Mesodermal cell (in vitro differentiated cells): ENCODE measurements around the gene CELA3B.
"Not testable (repeated sequence)": the region's sequence is repeated elsewhere in the genome, so short reads cannot be mapped to it uniquely, and the experiment has no call there.

ENCODE experiments used
- H3K27ac ChIP-seq: 2 replicates; pipeline ENCODE4 v1.7.0; 2013; ENCODE audit warnings: mild to moderate bottlenecking, low read depth, low read length, moderate library complexity; ENCODE audit not compliant: severe bottlenecking
- H3K36me3 ChIP-seq: 2 replicates; pipeline ENCODE4 v1.7.1; 2013; ENCODE audit warnings: mild to moderate bottlenecking, low read length, moderate library complexity; ENCODE audit not compliant: control insufficient read depth, insufficient read depth
- H3K4me1 ChIP-seq: one replicate; pipeline ENCODE4 v1.7.1; 2013; ENCODE audit warnings: mild to moderate bottlenecking, low read length; ENCODE audit not compliant: insufficient read depth, control insufficient read depth, poor library complexity, severe bottlenecking
- H3K4me3 ChIP-seq: 2 replicates; pipeline ENCODE4 v1.7.0; 2013; ENCODE audit warnings: low read length, control low read depth, mild to moderate bottlenecking; ENCODE audit not compliant: insufficient read depth, poor library complexity, severe bottlenecking; ENCODE audit errors: extremely low read depth
- H3K9me3 ChIP-seq: 2 replicates; pipeline ENCODE4 v1.7.1; 2013; ENCODE audit warnings: mild to moderate bottlenecking, low read length, moderate library complexity; ENCODE audit not compliant: control insufficient read depth
- WGBS, 2 experiments: methylation state at CpG; one replicate each; pipeline ENCODE4 v1.1.5; 2013; ENCODE audit warnings: missing lambda C conversion rate in 2 of 2; ENCODE audit not compliant: insufficient coverage in 2 of 2; 5-methylcytosine and 5-hydroxymethylcytosine counted together

Gene CELA3B

GRCh38 chr1:21980515-21981220, 3.8 kb downstream of the CELA3B start:
- H3K36me3 ChIP-seq, H3K9me3 ChIP-seq, H3K4me3 ChIP-seq, H3K27ac ChIP-seq, H3K4me1 ChIP-seq: not testable (repeated sequence)
- 76 to 81% methylated on average over 12 to 14 of the region's 21 CpGs for WGBS, 2 experiments

GRCh38 chr1:21981253-21981652, 4.4 kb downstream of the CELA3B start:
- H3K9me3 ChIP-seq, H3K27ac ChIP-seq, H3K4me1 ChIP-seq, H3K36me3 ChIP-seq, H3K4me3 ChIP-seq: not testable (repeated sequence)
- 93 to 100% methylated on average over 2 of the region's 4 CpGs for WGBS, 2 experiments

DNA sequence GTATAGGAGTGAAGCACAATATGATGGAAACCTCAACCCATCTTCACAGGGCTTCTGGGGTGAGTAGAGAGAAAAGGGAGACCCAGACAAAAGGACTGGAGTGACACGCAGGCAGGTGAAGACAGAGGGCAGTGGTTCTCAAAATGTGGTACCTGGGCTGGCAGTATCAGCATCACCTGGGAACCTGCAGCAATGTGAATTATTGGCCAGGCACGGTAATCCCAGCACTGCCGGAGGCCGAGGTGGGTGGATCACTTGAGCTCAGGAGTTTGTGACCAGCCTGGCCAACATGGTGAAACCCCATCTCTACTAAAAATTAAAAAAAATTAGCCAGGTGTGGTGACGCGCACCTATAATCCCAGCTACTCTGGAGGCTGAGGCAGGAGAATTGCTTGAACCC, 5.3 kb downstream of the CELA3B start:
- H3K4me1 ChIP-seq, H3K36me3 ChIP-seq, H3K9me3 ChIP-seq, H3K27ac ChIP-seq, H3K4me3 ChIP-seq: not testable (repeated sequence)
- WGBS, 2 experiments = 86 to 94% methylated on average over 5 to 6 of the region's 6 CpGs

GRCh38 chr1:21983539-21983938, 6.7 kb downstream of the CELA3B start:
- not testable (repeated sequence) for H3K36me3 ChIP-seq, H3K9me3 ChIP-seq, H3K4me3 ChIP-seq, H3K4me1 ChIP-seq, H3K27ac ChIP-seq
- WGBS, 2 experiments = no CpG with 5 or more reads among the region's 15 CpGs

DNA sequence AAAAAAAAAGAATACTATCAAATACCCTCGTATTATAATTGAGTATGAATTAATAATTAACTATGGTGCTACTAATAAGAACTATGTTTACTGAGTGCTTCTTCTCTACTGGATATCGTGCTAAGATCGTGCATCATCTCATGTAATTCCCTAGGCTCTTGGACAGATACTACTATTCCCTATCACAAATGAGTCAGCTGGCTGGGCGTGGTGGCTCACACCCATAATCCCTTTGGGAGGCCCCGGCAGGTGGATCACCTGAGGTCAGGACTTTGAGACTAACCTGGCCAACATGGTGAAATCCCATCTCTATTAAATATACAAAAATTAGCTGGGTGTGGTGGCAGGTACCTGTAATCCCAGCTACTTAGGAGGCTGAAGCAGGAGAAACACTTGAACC, 9.1 kb downstream of the CELA3B start:
- H3K4me3 ChIP-seq, H3K27ac ChIP-seq, H3K4me1 ChIP-seq, H3K36me3 ChIP-seq, H3K9me3 ChIP-seq: not testable (repeated sequence)
- WGBS, 2 experiments = 83% methylated on average over 1 of the region's 5 CpGs; no CpG with 5 or more reads in 1 of the 2 experiments

DNA sequence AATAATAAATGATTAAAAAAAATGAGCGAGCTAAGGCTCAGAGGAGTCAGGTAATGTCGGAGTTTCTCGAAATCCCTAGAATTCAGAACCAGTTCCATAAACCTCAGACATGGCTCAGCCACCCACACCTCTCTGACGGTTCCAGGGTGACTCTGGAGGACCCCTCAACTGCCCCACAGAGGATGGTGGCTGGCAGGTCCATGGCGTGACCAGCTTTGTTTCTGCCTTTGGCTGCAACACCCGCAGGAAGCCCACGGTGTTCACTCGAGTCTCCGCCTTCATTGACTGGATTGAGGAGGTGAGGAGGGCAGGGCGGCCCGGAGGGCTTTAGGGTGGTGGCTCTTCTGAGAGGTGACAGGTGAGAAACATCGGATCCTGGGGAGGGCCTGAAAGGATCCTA, 9.6 kb downstream of the CELA3B start:
- H3K27ac ChIP-seq, H3K36me3 ChIP-seq, H3K4me1 ChIP-seq, H3K4me3 ChIP-seq, H3K9me3 ChIP-seq: not testable (repeated sequence)
- 100% methylated on average over 3 to 4 of the region's 12 CpGs for WGBS, 2 experiments

GRCh38 chr1:21989672-21990393, 13.0 kb downstream of the CELA3B start:
- H3K4me1 ChIP-seq, H3K9me3 ChIP-seq: not testable (repeated sequence)
- no CpG with 5 or more reads among the region's 5 CpGs for WGBS, 2 experiments

DNA sequence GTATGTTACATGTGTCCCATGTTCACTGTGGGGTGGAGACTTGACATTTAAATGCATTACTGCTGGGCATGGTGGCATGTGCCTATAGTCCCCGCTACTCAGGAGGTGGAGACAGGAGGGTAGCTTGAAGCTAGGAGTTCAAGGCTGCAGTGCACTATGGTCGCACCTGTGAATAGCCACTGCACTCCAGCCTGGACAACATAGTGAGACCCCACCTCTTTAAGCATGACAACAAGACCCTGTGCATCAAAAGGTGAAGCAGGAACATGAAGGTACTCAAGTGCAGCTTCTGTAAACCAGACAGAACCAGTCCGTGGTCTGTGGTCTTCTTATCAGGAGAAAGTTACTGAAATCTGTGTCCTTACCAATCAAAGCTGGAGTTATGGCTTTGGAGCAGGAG, 15.4 kb downstream of the CELA3B start:
- not testable (repeated sequence) for H3K4me3 ChIP-seq, H3K36me3 ChIP-seq, H3K27ac ChIP-seq, H3K4me1 ChIP-seq, H3K9me3 ChIP-seq
- 71 to 79% methylated on average over 2 of the region's 3 CpGs for WGBS, 2 experiments

More at GRCh38 chr1:21989672-21990393, 13.0 kb downstream of the CELA3B start:
- not testable (repeated sequence) for H3K27ac ChIP-seq, H3K36me3 ChIP-seq, H3K4me3 ChIP-seq

DNA sequence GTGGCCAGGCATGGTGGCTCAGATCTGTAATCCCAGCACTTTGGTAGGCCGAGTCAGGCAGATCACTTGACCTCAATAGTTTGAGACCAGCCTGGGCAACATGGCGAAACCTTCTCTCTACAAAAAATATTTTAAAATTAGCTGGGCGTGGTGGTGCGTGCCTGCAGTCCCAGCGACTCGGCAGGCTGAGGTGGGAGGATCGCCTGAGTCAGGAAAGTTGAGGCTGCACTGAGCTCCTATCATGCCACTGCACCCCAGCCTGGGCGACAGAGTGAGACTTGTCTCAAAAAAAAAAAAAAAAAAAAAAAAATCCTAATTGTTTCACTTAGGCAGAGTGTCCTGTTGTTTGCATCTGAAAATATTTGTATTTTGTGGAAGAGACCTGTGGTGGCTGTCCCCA, 17.9 kb downstream of the CELA3B start:
- H3K4me3 ChIP-seq, H3K9me3 ChIP-seq, H3K27ac ChIP-seq, H3K4me1 ChIP-seq, H3K36me3 ChIP-seq: not testable (repeated sequence)
- WGBS, 2 experiments = 98 to 100% methylated on average over 6 of the region's 8 CpGs

GRCh38 chr1:21996663-21996970, 19.8 kb downstream of the CELA3B start:
- H3K36me3 ChIP-seq, H3K9me3 ChIP-seq, H3K4me1 ChIP-seq, H3K4me3 ChIP-seq, H3K27ac ChIP-seq: not testable (repeated sequence)
- WGBS, 2 experiments = no CpG with 5 or more reads among the region's 3 CpGs

DNA sequence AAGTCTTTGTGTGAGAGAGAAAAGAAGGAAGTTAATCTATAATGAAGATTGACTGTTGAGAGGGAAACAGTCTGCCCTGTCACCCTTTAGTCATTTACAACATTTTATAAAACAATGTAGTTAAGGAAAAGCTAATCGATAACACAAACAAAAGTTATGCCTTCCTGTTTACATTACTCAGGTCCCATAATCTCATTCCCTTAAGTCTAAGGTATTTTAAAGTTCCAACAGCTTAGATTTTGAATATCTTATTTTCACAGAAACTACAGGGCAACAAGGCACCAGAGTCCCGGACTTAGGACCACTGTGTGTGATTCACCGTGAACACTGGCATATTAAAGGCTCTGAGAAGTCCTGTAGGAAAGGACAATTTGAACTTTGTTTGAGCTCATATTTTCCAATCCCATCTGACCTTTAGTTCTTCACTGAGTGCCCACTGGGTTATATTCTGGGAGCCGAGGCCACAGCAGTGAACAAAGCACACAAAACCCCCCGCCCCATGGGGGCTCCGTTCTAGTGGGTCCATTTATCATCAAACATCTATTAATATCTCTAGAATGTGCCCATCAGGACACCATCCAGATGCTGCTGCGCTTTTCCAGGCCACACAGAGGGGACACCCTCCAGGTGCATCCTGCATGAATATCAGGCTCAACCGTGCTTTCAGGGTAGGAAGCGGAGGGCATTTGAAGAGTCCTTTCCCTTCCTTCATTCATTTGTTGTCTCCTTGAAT, 21.2 kb downstream of the CELA3B start:
- not testable (repeated sequence) for H3K9me3 ChIP-seq, H3K4me3 ChIP-seq, H3K36me3 ChIP-seq, H3K27ac ChIP-seq, H3K4me1 ChIP-seq
- WGBS, 2 experiments = 94 to 100% methylated on average over 3 to 5 of the region's 9 CpGs
